KOPT-K1 (cell line): Measurements from ENCODE around the gene DCK.

Experiments used
- H3K27ac ChIP-seq: fragments of 200-600 bp; sonication (generic); 2 replicates; pipeline ENCODE4 v1.5.1; 2016; ENCODE audit warnings: antibody characterized with exemption, mild to moderate bottlenecking, low read depth, low read length; ENCODE audit not compliant: poor library complexity, severe bottlenecking
- H3K36me3 ChIP-seq: fragments of 200-600 bp; sonication (generic); 2 replicates; pipeline ENCODE4 v1.5.1; 2017; ENCODE audit warnings: antibody characterized with exemption, mild to moderate bottlenecking, low read length, moderate library complexity; ENCODE audit not compliant: insufficient read depth
- H3K9me3 ChIP-seq: fragments of 200-600 bp; sonication (generic); 2 replicates; pipeline ENCODE4 v1.5.1; 2017; ENCODE audit warnings: antibody characterized with exemption, low read length, mild to moderate bottlenecking; ENCODE audit not compliant: insufficient read depth, poor library complexity, severe bottlenecking

Gene DCK

DNA sequence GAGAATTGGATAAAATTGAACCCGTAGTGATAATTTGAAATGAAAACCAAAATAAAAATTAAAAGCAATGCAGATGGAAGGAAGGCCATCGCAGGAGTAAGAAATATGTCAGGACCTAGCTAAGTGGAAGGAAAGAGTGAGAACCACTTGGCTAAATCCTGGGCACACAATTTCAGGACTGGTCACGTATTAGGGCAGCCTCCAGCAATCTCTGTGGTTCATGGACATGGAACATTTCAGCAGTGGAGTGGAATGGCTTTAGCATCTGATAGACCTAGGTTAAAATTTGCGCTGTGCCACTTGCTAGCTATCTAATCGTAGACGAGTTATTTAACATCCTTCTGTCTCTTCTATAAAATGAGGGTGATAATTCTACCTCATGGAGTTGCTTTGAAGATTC lies 71.1 kb downstream of the DCK start:
- H3K27ac ChIP-seq = no peak overlapping the region

DNA sequence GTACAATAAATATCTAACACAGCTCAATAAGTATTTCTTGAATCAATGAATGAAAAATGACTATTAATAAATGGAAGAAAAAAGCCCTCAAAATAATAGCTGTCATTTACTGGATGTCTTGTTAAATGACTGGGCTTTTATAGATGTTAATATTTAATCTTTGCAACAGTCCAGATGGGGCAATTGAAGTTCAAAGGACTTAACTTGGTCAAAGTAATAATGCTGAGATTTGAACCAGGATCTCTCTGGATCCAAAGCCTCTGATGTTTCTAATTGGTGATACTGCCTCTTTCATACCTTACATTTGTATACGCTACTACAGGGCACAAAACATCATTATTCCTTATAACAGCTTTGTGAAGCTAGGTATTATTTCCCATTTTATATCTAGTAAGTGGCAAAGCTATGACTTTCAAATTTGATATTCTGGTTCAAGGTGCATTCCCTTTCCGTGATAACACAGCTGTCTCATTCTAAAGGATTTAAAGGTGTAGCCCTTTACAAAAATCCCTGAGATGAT lies 72.6 kb downstream of the DCK start:
- H3K9me3 ChIP-seq = no peaks in the 10 kb centered on the region

More for the DNA sequence above, 71.1 kb downstream of the DCK start:
- Histone ChIP-seq H3K9me3 (no peaks in the 10 kb centered on the region), H3K36me3 (no peaks in the 10 kb centered on the region)

DNA sequence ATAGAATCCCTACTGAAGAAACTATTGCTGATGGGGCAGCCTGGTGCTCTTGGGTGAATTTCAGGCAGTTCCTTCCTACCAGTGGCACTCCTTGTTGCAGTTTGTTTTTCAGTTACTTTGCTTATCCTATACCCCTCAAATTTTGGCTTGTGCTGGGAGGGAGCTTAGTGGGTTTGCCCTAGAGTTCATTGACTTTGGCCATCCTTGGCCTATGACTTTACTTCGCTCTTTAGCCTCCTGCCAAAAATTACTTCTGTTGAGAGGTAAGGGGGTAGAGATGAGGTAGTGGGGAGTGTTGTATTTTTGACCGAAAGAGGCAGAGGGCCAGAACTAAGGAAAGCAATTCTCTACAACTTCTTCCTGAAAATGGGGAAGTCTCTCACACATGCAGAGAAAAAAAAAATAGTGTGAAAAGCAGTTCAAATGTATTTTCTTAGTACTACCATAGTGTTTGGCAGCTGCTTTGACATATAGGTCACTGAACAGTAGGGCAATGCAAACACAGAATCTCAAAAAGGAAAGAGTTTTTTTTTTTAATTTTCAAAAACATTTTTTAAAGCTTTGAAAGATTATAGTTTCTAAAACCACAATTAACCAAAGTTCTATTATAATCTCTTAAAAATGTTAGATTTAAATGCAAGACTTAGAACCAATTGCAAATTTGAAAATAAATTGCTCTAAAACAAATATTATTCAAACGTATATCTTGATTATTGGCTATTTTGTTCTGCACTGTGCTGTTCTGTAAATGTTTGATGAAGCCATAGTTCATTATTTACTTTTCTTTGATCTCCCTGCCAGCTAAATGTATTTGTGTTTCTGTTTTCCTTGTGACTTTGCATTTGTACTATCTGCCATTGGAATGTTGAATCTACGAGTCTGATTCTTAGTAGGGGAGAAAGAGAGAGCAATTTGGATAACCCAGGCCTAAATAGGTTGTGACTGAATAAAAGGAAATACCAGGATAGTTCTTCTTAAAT lies 73.6 kb downstream of the DCK start:
- no peak overlapping the region for H3K27ac ChIP-seq
- H3K36me3 ChIP-seq = no peaks in the 10 kb centered on the region
- no peaks in the 10 kb centered on the region for H3K9me3 ChIP-seq

More for the DNA sequence above, 72.6 kb downstream of the DCK start:
- Histone ChIP-seq H3K36me3 (no peaks in the 10 kb centered on the region), H3K27ac (no peak overlapping the region)

DNA sequence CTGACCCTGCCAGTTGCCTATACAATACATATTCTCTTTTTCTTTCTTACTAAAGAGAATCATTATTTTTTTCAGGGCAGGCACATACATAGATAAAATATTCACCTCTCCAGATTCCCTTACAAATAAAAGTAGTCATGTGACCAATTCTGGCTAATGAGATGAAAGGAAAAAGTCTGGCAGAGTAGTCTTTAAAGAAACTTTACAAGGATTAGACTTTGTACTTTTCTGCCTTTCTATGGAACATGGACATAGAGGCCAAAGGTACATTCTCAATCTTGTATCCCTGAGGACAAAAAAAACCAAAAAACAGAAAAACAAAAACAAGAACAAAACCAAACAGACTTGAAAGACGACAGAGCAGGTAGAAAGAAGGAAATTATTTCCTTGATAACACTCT lies 75.6 kb downstream of the DCK start:
- no peak overlapping the region for H3K27ac ChIP-seq
- H3K9me3 ChIP-seq = no peaks in the 10 kb centered on the region
- H3K36me3 ChIP-seq = no peaks in the 10 kb centered on the region

DNA sequence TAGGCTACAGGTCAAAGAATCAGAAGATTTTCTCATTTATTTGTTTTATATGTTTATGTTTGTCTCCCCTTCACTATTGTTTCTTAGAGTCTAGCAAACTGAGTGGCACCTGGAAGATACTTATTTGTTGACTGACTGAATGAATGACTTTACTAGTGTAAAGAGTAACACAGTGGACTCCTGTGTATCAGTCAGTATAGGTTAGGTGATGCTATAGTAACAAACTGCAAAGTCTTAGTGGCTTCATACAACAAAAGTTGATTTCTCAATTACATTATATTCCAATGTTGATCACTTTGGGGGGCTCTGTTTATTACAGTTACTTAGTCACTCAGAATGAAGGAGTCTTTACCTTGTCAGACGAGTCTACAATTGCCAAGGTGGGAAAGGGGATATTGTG lies 76.6 kb downstream of the DCK start:
- H3K36me3 ChIP-seq = no peaks in the 10 kb centered on the region
- H3K27ac ChIP-seq = no peak overlapping the region
- no peaks in the 10 kb centered on the region for H3K9me3 ChIP-seq

DNA sequence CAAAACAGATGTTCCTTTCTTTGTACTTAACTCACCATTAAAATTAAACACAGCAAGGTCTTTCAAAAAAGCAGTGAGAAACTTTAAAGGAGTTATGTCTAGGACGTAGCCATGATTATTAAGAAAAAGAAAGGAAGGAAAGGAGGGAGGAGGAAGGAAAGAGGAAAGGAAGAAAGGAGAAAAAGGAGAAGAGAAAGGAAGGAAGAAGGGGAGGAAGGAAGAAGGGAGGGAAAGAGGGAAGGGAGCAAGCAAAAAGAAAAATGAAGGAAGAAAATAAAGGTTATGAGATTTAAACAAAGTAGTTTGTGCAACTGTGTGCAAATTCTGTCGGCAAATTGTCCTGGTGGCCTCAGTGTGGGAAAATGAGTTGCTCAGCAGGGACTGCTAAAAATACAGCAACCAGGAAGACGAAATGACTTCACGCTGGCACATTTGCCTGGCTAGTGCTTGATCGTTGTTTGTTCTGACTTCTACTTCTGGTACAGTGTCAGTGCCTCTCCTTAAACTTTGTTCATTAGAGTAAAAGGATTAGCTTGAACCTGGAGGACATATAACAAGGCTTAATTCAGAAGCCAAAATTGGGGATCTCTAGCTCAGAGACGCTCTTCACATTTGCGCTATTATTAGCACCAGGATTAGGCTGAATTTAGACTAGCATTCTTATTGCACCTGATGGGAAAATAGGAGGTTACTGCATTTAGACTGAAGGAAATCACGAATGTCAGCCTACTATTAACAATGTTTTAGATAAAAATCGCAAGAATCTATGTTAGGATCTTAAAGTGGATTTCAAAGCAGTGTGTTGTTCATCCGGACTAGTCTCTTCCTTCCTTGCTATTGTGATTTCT lies 81.2 kb downstream of the DCK start:
- no peak overlapping the region for H3K27ac ChIP-seq
- no peaks in the 10 kb centered on the region for H3K9me3 ChIP-seq
- H3K36me3 ChIP-seq = no peaks in the 10 kb centered on the region
